Activated naive CD8-positive, alpha-beta T cell treated with anti-CD3 and anti-CD28 coated beads for 36 hours (primary cell): ENCODE results near the gene SLC16A2. TPM values are rescaled to one million over a fixed set of nuclear protein-coding genes. Genes with fewer than 3 reads are reported as not detected.
"Not testable (repeated sequence)": the region's sequence is repeated elsewhere in the genome, so short reads cannot be mapped to it uniquely, and the experiment has no call there.

Source experiments
- DNase-seq: peaks from one replicate; pipeline ENCODE4 v3.0.0; 2021
- H3K27ac Mint-ChIP-seq: one replicate; pipeline ENCODE4 v1.8.0; 2022; ENCODE audit warnings: mild to moderate bottlenecking, moderate library complexity, mixed read lengths
- H3K27me3 Mint-ChIP-seq: one replicate; pipeline ENCODE4 v1.8.0; 2022; ENCODE audit warnings: mild to moderate bottlenecking, mixed read lengths
- H3K36me3 Mint-ChIP-seq: one replicate; pipeline ENCODE4 v1.8.0; 2021; ENCODE audit warnings: mild to moderate bottlenecking, mixed read lengths
- H3K4me1 Mint-ChIP-seq: one replicate; pipeline ENCODE4 v1.8.0; 2021; ENCODE audit warnings: mixed read lengths
- H3K4me3 Mint-ChIP-seq: one replicate; pipeline ENCODE4 v1.8.0; 2022; ENCODE audit warnings: mild to moderate bottlenecking, moderate library complexity, mixed read lengths
- H3K9me3 Mint-ChIP-seq: one replicate; pipeline ENCODE4 v1.8.0; 2022; ENCODE audit warnings: mixed read lengths
- total RNA-seq, 2 experiments: library from RNA; stranded (reverse); gene quantifications; one replicate each; pipeline ENCODE4 v1.2.3, GENCODE V29; 2021

The SLC16A2 gene
- total RNA-seq, 2 experiments from 2014 or later, result 0.60 to 0.68 TPM

- Mint-ChIP-seq H3K27me3 (no peaks in the 10 kb centered on the region), H3K4me3 (no peak overlapping the region), H3K27ac (no peak overlapping the region), H3K4me1 (no peaks in the 10 kb centered on the region), H3K36me3 (no peaks in the 10 kb centered on the region), H3K9me3 (no peaks in the 10 kb centered on the region)
- DNase-seq, result no peak
These were observed 89.1 kb downstream of the SLC16A2 start for GRCh38 chrX:74510401-74510800.

GRCh38 chrX:74511704-74512103 is 90.4 kb downstream of the SLC16A2 start:
- Mint-ChIP-seq H3K36me3 (no peaks in the 10 kb centered on the region), H3K4me1 (no peaks in the 10 kb centered on the region), H3K4me3 (no peak overlapping the region), H3K9me3 (no peaks in the 10 kb centered on the region), H3K27ac (no peak overlapping the region), H3K27me3 (no peaks in the 10 kb centered on the region)
- DNase-seq, result no peak

- DNase-seq, result no peak
- H3K27ac Mint-ChIP-seq, result no peak overlapping the region
- no peaks in the 10 kb centered on the region for H3K4me1 Mint-ChIP-seq
- no peaks in the 10 kb centered on the region for H3K9me3 Mint-ChIP-seq
- no peaks in the 10 kb centered on the region for H3K27me3 Mint-ChIP-seq
- H3K4me3 Mint-ChIP-seq, result no peak overlapping the region
- no peaks in the 10 kb centered on the region for H3K36me3 Mint-ChIP-seq
These were observed 93.1 kb downstream of the SLC16A2 start for GRCh38 chrX:74514384-74514783.

- Mint-ChIP-seq H3K27me3 (no peaks in the 10 kb centered on the region), H3K9me3 (no peaks in the 10 kb centered on the region), H3K4me3 (no peak overlapping the region), H3K4me1 (no peaks in the 10 kb centered on the region), H3K27ac (no peak overlapping the region), H3K36me3 (no peaks in the 10 kb centered on the region)
- DNase-seq, result no peak
These were observed 94.1 kb downstream of the SLC16A2 start for GRCh38 chrX:74515356-74515755.

GRCh38 chrX:74516013-74516412 is 94.7 kb downstream of the SLC16A2 start:
- not testable (repeated sequence) for H3K4me3 Mint-ChIP-seq, H3K4me1 Mint-ChIP-seq, H3K27me3 Mint-ChIP-seq, H3K27ac Mint-ChIP-seq, H3K36me3 Mint-ChIP-seq, DNase-seq, H3K9me3 Mint-ChIP-seq

GRCh38 chrX:74519870-74520269 is 98.6 kb downstream of the SLC16A2 start:
- H3K27me3 Mint-ChIP-seq, result no peaks in the 10 kb centered on the region
- no peak for DNase-seq
- H3K4me3 Mint-ChIP-seq, result no peak overlapping the region
- H3K4me1 Mint-ChIP-seq, result no peaks in the 10 kb centered on the region
- H3K36me3 Mint-ChIP-seq, result no peaks in the 10 kb centered on the region
- no peaks in the 10 kb centered on the region for H3K9me3 Mint-ChIP-seq
- no peak overlapping the region for H3K27ac Mint-ChIP-seq

GRCh38 chrX:74520291-74520690 is 99.0 kb downstream of the SLC16A2 start:
- DNase-seq, result no peak
- H3K4me3 Mint-ChIP-seq, result no peak overlapping the region
- H3K9me3 Mint-ChIP-seq, result no peaks in the 10 kb centered on the region
- no peaks in the 10 kb centered on the region for H3K36me3 Mint-ChIP-seq
- no peaks in the 10 kb centered on the region for H3K27me3 Mint-ChIP-seq
- H3K27ac Mint-ChIP-seq, result no peak overlapping the region
- no peaks in the 10 kb centered on the region for H3K4me1 Mint-ChIP-seq

- H3K27ac Mint-ChIP-seq, result no peak overlapping the region
- no peaks in the 10 kb centered on the region for H3K4me1 Mint-ChIP-seq
- no peak for DNase-seq
- H3K9me3 Mint-ChIP-seq, result no peaks in the 10 kb centered on the region
- no peak overlapping the region for H3K4me3 Mint-ChIP-seq
- H3K36me3 Mint-ChIP-seq, result no peaks in the 10 kb centered on the region
- no peaks in the 10 kb centered on the region for H3K27me3 Mint-ChIP-seq
These were observed 99.6 kb downstream of the SLC16A2 start for GRCh38 chrX:74520896-74521295.

- no peak overlapping the region for H3K4me3 Mint-ChIP-seq
These were observed 100.9 kb downstream of the SLC16A2 start for GRCh38 chrX:74521961-74522751.

GRCh38 chrX:74523224-74523623 is 101.9 kb downstream of the SLC16A2 start:
- Mint-ChIP-seq H3K27me3 (no peaks in the 10 kb centered on the region), H3K4me3 (no peak overlapping the region), H3K9me3 (no peaks in the 10 kb centered on the region), H3K4me1 (no peaks in the 10 kb centered on the region), H3K27ac (no peak overlapping the region), H3K36me3 (no peaks in the 10 kb centered on the region)
- no peak for DNase-seq

More at GRCh38 chrX:74521961-74522751, 100.9 kb downstream of the SLC16A2 start:
- H3K36me3 Mint-ChIP-seq, result no peaks in the 10 kb centered on the region
- no peaks in the 10 kb centered on the region for H3K9me3 Mint-ChIP-seq
- no peak for DNase-seq
- no peaks in the 10 kb centered on the region for H3K4me1 Mint-ChIP-seq
- no peak overlapping the region for H3K27ac Mint-ChIP-seq
- no peaks in the 10 kb centered on the region for H3K27me3 Mint-ChIP-seq

- no peak for DNase-seq
- H3K9me3 Mint-ChIP-seq, result no peaks in the 10 kb centered on the region
- H3K27me3 Mint-ChIP-seq, result no peaks in the 10 kb centered on the region
- H3K4me3 Mint-ChIP-seq, result no peak overlapping the region
- no peak overlapping the region for H3K27ac Mint-ChIP-seq
- H3K4me1 Mint-ChIP-seq, result no peaks in the 10 kb centered on the region
- H3K36me3 Mint-ChIP-seq, result no peaks in the 10 kb centered on the region
These were observed 102.8 kb downstream of the SLC16A2 start for GRCh38 chrX:74523870-74524735.

- H3K4me1 Mint-ChIP-seq, result no peaks in the 10 kb centered on the region
- H3K36me3 Mint-ChIP-seq, result no peaks in the 10 kb centered on the region
- DNase-seq, result no peak
- H3K9me3 Mint-ChIP-seq, result no peaks in the 10 kb centered on the region
- H3K27ac Mint-ChIP-seq, result no peak overlapping the region
- no peak overlapping the region for H3K4me3 Mint-ChIP-seq
- no peaks in the 10 kb centered on the region for H3K27me3 Mint-ChIP-seq
These were observed 103.8 kb downstream of the SLC16A2 start for GRCh38 chrX:74525116-74525515.

- no peak overlapping the region for H3K4me3 Mint-ChIP-seq
- no peaks in the 10 kb centered on the region for H3K9me3 Mint-ChIP-seq
- no peaks in the 10 kb centered on the region for H3K27me3 Mint-ChIP-seq
- no peak overlapping the region for H3K27ac Mint-ChIP-seq
- no peak for DNase-seq
- H3K4me1 Mint-ChIP-seq, result no peaks in the 10 kb centered on the region
- H3K36me3 Mint-ChIP-seq, result no peaks in the 10 kb centered on the region
These were observed 105.5 kb downstream of the SLC16A2 start for GRCh38 chrX:74526764-74527163.

GRCh38 chrX:74527350-74527749 is 106.1 kb downstream of the SLC16A2 start:
- no peaks in the 10 kb centered on the region for H3K27me3 Mint-ChIP-seq
- DNase-seq, result no peak
- H3K4me1 Mint-ChIP-seq, result no peaks in the 10 kb centered on the region
- H3K36me3 Mint-ChIP-seq, result no peaks in the 10 kb centered on the region
- H3K4me3 Mint-ChIP-seq, result no peak overlapping the region
- no peak overlapping the region for H3K27ac Mint-ChIP-seq
- H3K9me3 Mint-ChIP-seq, result no peaks in the 10 kb centered on the region

GRCh38 chrX:74529311-74529710 is 108.0 kb downstream of the SLC16A2 start:
- Mint-ChIP-seq H3K27ac (no peak overlapping the region), H3K4me3 (no peak overlapping the region), H3K27me3 (no peaks in the 10 kb centered on the region), H3K9me3 (no peaks in the 10 kb centered on the region), H3K4me1 (peaks cover 2% of the 10 kb centered on the region), H3K36me3 (no peaks in the 10 kb centered on the region)
- no peak for DNase-seq
